Measurements from ENCODE around the gene SNTA1.
A peak's percentile ranks its signal among the peaks of the same experiment; 100 is the strongest.

SNTA1 gene

DNA sequence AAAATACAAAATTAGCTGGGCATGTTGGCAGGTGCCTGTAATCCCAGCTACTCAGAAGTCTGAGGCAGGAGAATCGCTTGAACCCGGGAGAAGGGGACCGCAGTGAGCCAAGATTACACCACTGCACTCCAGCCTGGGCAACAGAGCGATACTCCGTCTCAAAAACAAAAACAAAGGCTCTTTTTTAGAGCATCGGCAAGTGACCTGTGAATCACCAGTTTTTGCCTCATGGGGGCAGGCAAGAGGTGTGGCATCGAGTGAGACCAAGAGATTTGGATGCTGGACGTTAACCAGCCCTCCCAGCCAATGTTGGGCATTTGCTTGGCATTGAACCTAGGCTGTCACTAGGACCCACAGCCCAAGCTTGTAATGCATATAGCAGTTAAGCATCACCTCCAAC lies 27.6 kb downstream of the SNTA1 start:
- no peak overlapping the region for H3K27ac ChIP-seq (ENCODE audit: low read depth, low read length)
- no peak overlapping the region for H4K5ac ChIP-seq (ENCODE audit: low read length)
- no peaks in the 10 kb centered on the region for H3K79me1 ChIP-seq (ENCODE audit: low read length)
- no peak overlapping the region for H3K4me2 ChIP-seq (ENCODE audit: low read length)
- no peak overlapping the region for H2AK5ac ChIP-seq (ENCODE audit: low read length)
- no peak overlapping the region for H2BK5ac ChIP-seq (ENCODE audit: low read length)
- H3K27me3 ChIP-seq (ENCODE audit: insufficient read depth, low read length, poor library complexity), result no peaks in the 10 kb centered on the region
- no peak overlapping the region for H3K4ac ChIP-seq (ENCODE audit: low read depth, low read length)
- H2BK15ac ChIP-seq (replicated peaks; ENCODE audit: low read depth), result no peak overlapping the region
- H3K18ac ChIP-seq (ENCODE audit: low read length), result no peak overlapping the region
- no peak overlapping the region for H3K4me3 ChIP-seq (ENCODE audit: low read length)
- H3K56ac ChIP-seq (ENCODE audit: low read length), result no peak overlapping the region
- no CpG with 5 or more reads among the region's 8 CpGs for WGBS (ENCODE audit: extremely low coverage, insufficient coverage, low lambda C conversion rate)
- peak; percentile 60 for DNase-seq
- H3K4me1 ChIP-seq (ENCODE audit: control insufficient read depth, low read depth, low read length), result no peaks in the 10 kb centered on the region
- no peaks in the 10 kb centered on the region for H3K36me3 ChIP-seq (ENCODE audit: control insufficient read depth, insufficient read depth, low read length)
- no peaks in the 10 kb centered on the region for H3K79me2 ChIP-seq (ENCODE audit: control insufficient read depth, insufficient read depth, low read length)
- H3K23ac ChIP-seq (ENCODE audit: low read length), result no peak overlapping the region
- H3K9ac ChIP-seq (ENCODE audit: low read length), result no peak overlapping the region
- no peak overlapping the region for H2BK120ac ChIP-seq (ENCODE audit: low read depth, low read length)
- no peak overlapping the region for H4K8ac ChIP-seq (ENCODE audit: low read depth, low read length)

DNA sequence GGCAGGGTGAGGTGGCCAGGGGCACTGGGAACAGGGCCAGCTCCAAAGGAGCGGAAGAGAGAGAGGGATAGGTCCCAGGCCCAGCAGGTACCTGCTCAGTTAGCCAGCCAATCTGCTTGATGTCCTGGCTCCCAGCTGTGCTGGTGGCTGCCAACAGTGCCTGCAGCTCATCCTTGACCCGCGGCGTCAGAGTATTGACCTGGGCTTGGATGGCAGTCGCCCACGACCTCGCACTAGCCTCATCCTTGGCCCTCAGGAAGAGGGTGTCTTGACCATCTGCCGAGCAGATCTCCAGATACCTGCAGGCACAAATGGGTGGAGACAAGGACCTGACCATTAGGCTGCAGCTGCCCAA lies 31.1 kb downstream of the SNTA1 start:
- Histone ChIP-seq H2BK120ac (ENCODE audit: low read depth, low read length) (no peak overlapping the region), H3K56ac (ENCODE audit: low read length) (no peak overlapping the region), H3K4me3 (ENCODE audit: low read length) (no peak overlapping the region), H3K18ac (ENCODE audit: low read length) (no peak overlapping the region), H3K23ac (ENCODE audit: low read length) (no peak overlapping the region), H3K27ac (ENCODE audit: low read depth, low read length) (no peak overlapping the region), H3K4me2 (ENCODE audit: low read length) (no peak overlapping the region), H3K9ac (ENCODE audit: low read length) (no peak overlapping the region), H3K4me1 (ENCODE audit: control insufficient read depth, low read depth, low read length) (no peaks in the 10 kb centered on the region), H3K27me3 (ENCODE audit: insufficient read depth, low read length, poor library complexity) (no peaks in the 10 kb centered on the region), H3K79me1 (ENCODE audit: low read length) (no peaks in the 10 kb centered on the region), H4K5ac (ENCODE audit: low read length) (no peak overlapping the region), H2BK5ac (ENCODE audit: low read length) (no peak overlapping the region), H2AK5ac (ENCODE audit: low read length) (no peak overlapping the region), H3K4ac (ENCODE audit: low read depth, low read length) (no peak overlapping the region), H2BK15ac (replicated peaks; ENCODE audit: low read depth) (no peak overlapping the region), H4K8ac (ENCODE audit: low read depth, low read length) (no peak overlapping the region), H3K79me2 (ENCODE audit: control insufficient read depth, insufficient read depth, low read length) (no peaks in the 10 kb centered on the region), H3K36me3 (ENCODE audit: control insufficient read depth, insufficient read depth, low read length) (no peaks in the 10 kb centered on the region)
- no peak for DNase-seq
- no CpG with 5 or more reads among the region's 8 CpGs for WGBS (ENCODE audit: extremely low coverage, insufficient coverage, low lambda C conversion rate)

DNA sequence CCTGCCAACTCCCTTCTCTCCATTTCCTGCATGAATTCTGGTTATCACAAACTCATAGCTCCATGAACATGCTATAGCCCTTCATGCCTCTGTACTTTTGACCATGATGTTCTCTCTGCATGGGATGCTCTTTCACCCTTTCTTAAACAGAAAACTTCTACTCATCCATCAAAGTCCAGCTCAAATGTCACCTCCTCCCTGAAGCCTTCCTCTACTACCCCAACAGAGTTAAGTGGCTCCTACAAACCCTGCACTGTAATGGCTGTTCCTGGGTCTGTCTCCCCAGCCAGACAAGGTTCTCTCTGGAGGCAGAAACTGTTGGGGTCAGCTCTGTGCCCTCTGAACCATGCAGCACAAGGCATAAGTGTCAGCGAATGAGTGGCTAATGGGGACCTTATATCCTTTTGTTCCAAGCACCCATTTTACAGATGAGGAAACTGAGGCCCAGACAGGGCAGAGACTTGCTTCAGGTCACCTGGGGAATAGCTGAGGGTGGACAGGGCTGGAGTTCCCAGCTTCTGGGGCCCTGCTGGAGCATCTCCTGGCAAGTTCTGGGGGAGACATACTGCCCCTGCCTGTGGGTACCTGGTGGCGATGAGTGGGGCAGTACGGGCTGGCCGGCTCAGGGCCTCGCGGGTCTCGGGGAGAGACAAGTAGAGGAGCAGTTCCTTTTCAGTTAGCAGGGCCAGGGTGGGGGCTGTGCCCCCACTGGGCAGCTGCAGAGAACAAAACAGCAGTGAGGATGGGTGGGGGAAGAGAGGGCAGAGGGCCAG lies 31.7 kb downstream of the SNTA1 start:
- H3K4me1 ChIP-seq (ENCODE audit: control insufficient read depth, low read depth, low read length), result no peaks in the 10 kb centered on the region
- H2BK120ac ChIP-seq (ENCODE audit: low read depth, low read length), result no peak overlapping the region
- DNase-seq, result no peak
- H4K5ac ChIP-seq (ENCODE audit: low read length), result no peak overlapping the region
- no peak overlapping the region for H3K4ac ChIP-seq (ENCODE audit: low read depth, low read length)
- H3K27me3 ChIP-seq (ENCODE audit: insufficient read depth, low read length, poor library complexity), result no peaks in the 10 kb centered on the region
- no peak overlapping the region for H3K23ac ChIP-seq (ENCODE audit: low read length)
- no peaks in the 10 kb centered on the region for H3K79me2 ChIP-seq (ENCODE audit: control insufficient read depth, insufficient read depth, low read length)
- no peak overlapping the region for H2BK15ac ChIP-seq (replicated peaks; ENCODE audit: low read depth)
- no peak overlapping the region for H2AK5ac ChIP-seq (ENCODE audit: low read length)
- H3K79me1 ChIP-seq (ENCODE audit: low read length), result no peaks in the 10 kb centered on the region
- no peak overlapping the region for H3K18ac ChIP-seq (ENCODE audit: low read length)
- no peak overlapping the region for H3K4me2 ChIP-seq (ENCODE audit: low read length)
- H3K56ac ChIP-seq (ENCODE audit: low read length), result no peak overlapping the region
- no peak overlapping the region for H3K4me3 ChIP-seq (ENCODE audit: low read length)
- H4K8ac ChIP-seq (ENCODE audit: low read depth, low read length), result no peak overlapping the region
- no peaks in the 10 kb centered on the region for H3K36me3 ChIP-seq (ENCODE audit: control insufficient read depth, insufficient read depth, low read length)
- H3K27ac ChIP-seq (ENCODE audit: low read depth, low read length), result no peak overlapping the region
- no peak overlapping the region for H3K9ac ChIP-seq (ENCODE audit: low read length)
- H2BK5ac ChIP-seq (ENCODE audit: low read length), result no peak overlapping the region
- no CpG with 5 or more reads among the region's 7 CpGs for WGBS (ENCODE audit: extremely low coverage, insufficient coverage, low lambda C conversion rate)

DNA sequence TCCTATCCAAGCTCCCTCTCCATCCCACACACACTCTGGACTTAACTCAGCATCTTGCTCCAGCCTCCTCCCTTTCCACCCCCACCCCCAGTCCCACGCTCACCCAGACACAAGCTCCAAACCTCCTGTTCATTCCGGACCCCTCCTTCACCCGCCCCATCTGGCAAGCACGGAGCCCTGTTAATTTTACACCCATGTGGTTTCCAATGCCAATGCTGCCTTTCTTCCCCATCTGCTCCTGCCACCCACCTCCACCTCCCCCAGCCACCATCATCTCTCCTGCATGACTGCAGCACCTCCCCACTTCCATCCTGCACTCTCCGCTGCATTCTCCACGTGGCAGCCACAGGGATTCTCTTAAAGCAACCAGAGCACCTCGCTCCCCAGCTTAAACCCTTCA lies 32.3 kb downstream of the SNTA1 start:
- DNase-seq, result no peak
- Histone ChIP-seq H2BK15ac (replicated peaks; ENCODE audit: low read depth) (no peak overlapping the region), H3K4ac (ENCODE audit: low read depth, low read length) (no peak overlapping the region), H3K79me1 (ENCODE audit: low read length) (no peaks in the 10 kb centered on the region), H3K9ac (ENCODE audit: low read length) (no peak overlapping the region), H3K4me2 (ENCODE audit: low read length) (no peak overlapping the region), H2BK5ac (ENCODE audit: low read length) (no peak overlapping the region), H2AK5ac (ENCODE audit: low read length) (no peak overlapping the region), H3K36me3 (ENCODE audit: control insufficient read depth, insufficient read depth, low read length) (no peaks in the 10 kb centered on the region), H3K79me2 (ENCODE audit: control insufficient read depth, insufficient read depth, low read length) (no peaks in the 10 kb centered on the region), H3K56ac (ENCODE audit: low read length) (no peak overlapping the region), H3K18ac (ENCODE audit: low read length) (no peak overlapping the region), H3K4me1 (ENCODE audit: control insufficient read depth, low read depth, low read length) (no peaks in the 10 kb centered on the region), H3K27ac (ENCODE audit: low read depth, low read length) (no peak overlapping the region), H3K4me3 (ENCODE audit: low read length) (no peak overlapping the region), H4K5ac (ENCODE audit: low read length) (no peak overlapping the region), H3K23ac (ENCODE audit: low read length) (no peak overlapping the region), H2BK120ac (ENCODE audit: low read depth, low read length) (no peak overlapping the region), H4K8ac (ENCODE audit: low read depth, low read length) (no peak overlapping the region), H3K27me3 (ENCODE audit: insufficient read depth, low read length, poor library complexity) (no peaks in the 10 kb centered on the region)
- no CpG with 5 or more reads among the region's 7 CpGs for WGBS (ENCODE audit: extremely low coverage, insufficient coverage, low lambda C conversion rate)

DNA sequence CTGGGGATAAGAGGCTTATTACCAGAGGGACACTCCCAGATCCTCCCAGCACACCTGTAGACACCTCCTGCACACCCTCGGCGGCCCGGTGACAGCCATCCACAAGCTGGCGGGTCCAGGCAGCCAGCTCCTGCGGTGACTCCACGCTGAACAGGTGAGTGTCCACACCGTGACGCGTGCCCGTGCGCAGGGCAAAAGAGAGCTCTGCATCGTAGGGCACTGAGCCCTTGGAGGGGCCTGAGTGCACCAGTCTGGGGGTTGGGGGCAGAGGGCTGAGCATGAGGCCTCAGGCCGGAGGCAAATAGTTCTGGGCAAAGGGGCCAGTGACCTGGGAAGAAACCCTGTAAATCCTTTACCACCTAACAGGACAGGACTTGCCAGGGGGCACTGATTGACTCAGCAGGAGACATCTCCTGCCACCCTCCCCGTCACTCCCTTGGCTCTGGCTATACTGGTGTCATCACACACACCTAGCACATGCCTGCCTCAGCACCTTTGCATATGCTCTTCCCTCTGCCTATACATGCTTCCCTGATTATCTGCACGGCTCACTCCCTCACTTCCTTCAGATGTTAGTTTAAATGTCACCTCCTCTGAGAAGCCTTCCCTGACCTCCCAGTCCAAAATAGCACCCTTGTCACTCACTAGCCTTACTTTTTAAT lies 33.4 kb downstream of the SNTA1 start:
- Histone ChIP-seq H2BK15ac (replicated peaks; ENCODE audit: low read depth) (no peak overlapping the region), H3K36me3 (ENCODE audit: control insufficient read depth, insufficient read depth, low read length) (no peaks in the 10 kb centered on the region), H3K4ac (ENCODE audit: low read depth, low read length) (no peak overlapping the region), H4K5ac (ENCODE audit: low read length) (no peak overlapping the region), H3K79me1 (ENCODE audit: low read length) (no peaks in the 10 kb centered on the region), H3K56ac (ENCODE audit: low read length) (no peak overlapping the region), H3K27me3 (ENCODE audit: insufficient read depth, low read length, poor library complexity) (no peaks in the 10 kb centered on the region), H2BK5ac (ENCODE audit: low read length) (no peak overlapping the region), H3K4me1 (ENCODE audit: control insufficient read depth, low read depth, low read length) (no peaks in the 10 kb centered on the region), H2AK5ac (ENCODE audit: low read length) (no peak overlapping the region), H3K23ac (ENCODE audit: low read length) (no peak overlapping the region), H3K4me2 (ENCODE audit: low read length) (no peak overlapping the region), H4K8ac (ENCODE audit: low read depth, low read length) (no peak overlapping the region), H3K18ac (ENCODE audit: low read length) (no peak overlapping the region), H3K9ac (ENCODE audit: low read length) (no peak overlapping the region), H3K79me2 (ENCODE audit: control insufficient read depth, insufficient read depth, low read length) (no peaks in the 10 kb centered on the region), H3K27ac (ENCODE audit: low read depth, low read length) (no peak overlapping the region), H2BK120ac (ENCODE audit: low read depth, low read length) (no peak overlapping the region), H3K4me3 (ENCODE audit: low read length) (no peak overlapping the region)
- WGBS (ENCODE audit: extremely low coverage, insufficient coverage, low lambda C conversion rate), result no CpG with 5 or more reads among the region's 15 CpGs
- no peak for DNase-seq

All from mesendoderm (in vitro differentiated cells).